GM12878 (cell line): ENCODE measurements around the gene KDELR1. TPM values are rescaled to one million over a fixed set of nuclear protein-coding genes. Genes with fewer than 3 reads are reported as not detected.

Experiments used
- ATAC-seq: fragments of 200-7000 bp; cut with Tn5 transposase; 3 replicates; pipeline ENCODE4 v1.9.1; 2020; ENCODE audit warnings: mild to moderate bottlenecking, moderate library complexity
- BruUV-seq: library from RNA; stranded (reverse); fragments of 400-500 nt; replicated peaks from 2 replicates; lab custom pipeline; 2021; lab: Mats Ljungman, UMichigan
- CTCF ChIA-PET: fragments of 300-600 bp; sonication (Branson Sonifier 250); formaldehyde crosslinking; extraction: SDS; loops from one replicate; lab custom pipeline; 2021; ENCODE audit warnings: inconsistent platforms; lab: Yijun Ruan, JAX
- POLR2A ChIA-PET: fragments of 350-600 bp; formaldehyde crosslinking; extraction: SDS; loops from one replicate; lab custom pipeline; 2021; ENCODE audit warnings: inconsistent platforms; lab: Charles Lee
- RAD21 ChIA-PET: fragments of 300-600 bp; sonication (Branson Sonifier 250); formaldehyde crosslinking; loops from one replicate; lab custom pipeline; 2023; ENCODE audit warnings: antibody characterized with exemption; ENCODE audit not compliant: unreplicated experiment; lab: Charles Lee
- SMC1A ChIA-PET: fragments of 300-600 bp; sonication (Branson Sonifier 250); formaldehyde crosslinking; loops from one replicate; lab custom pipeline; 2023; ENCODE audit not compliant: unreplicated experiment, uncharacterized antibody; lab: Charles Lee
- DNase-seq: peaks from one replicate; pipeline ENCODE4 v3.0.0-alpha.2; 2011; ENCODE audit warnings: low read depth, low spot score
- FAIRE-seq: peaks from 3 replicates; lab custom pipeline; 2011; peaks lifted over from hg19 to GRCh38; lab: Jason Lieb, UNC
- H2AFZ ChIP-seq: 2 replicates; pipeline ENCODE4 v1.6.0; 2011; ENCODE audit warnings: low read depth, low read length, control low read depth; ENCODE audit not compliant: control insufficient read depth
- H3K27ac ChIP-seq: 2 replicates; pipeline ENCODE4 v1.5.1; 2011; ENCODE audit warnings: control low read depth; ENCODE audit not compliant: control insufficient read depth, insufficient read depth
- H3K27me3 ChIP-seq, 2 experiments: replicated peaks in 1 of 2; 2 replicates each; pipeline versions ENCODE4 v1.6.0 to v1.6.1; 2011; ENCODE audit warnings: low read length in 1 of 2; ENCODE audit not compliant: control insufficient read depth in 2 of 2, insufficient read depth in 2 of 2
- H3K36me3 ChIP-seq, 2 experiments: 2 replicates each; pipeline ENCODE4 v1.5.1; 2011; ENCODE audit warnings: low read length in 1 of 2; ENCODE audit not compliant: control insufficient read depth in 2 of 2, insufficient read depth in 2 of 2
- H3K4me1 ChIP-seq: 2 replicates; pipeline ENCODE4 v1.6.1; 2011; ENCODE audit warnings: mild to moderate bottlenecking, low read length, moderate library complexity, mixed read lengths; ENCODE audit not compliant: control insufficient read depth, insufficient read depth
- H3K4me2 ChIP-seq: 2 replicates; pipeline ENCODE4 v1.6.0; 2011; ENCODE audit warnings: control low read depth; ENCODE audit not compliant: control insufficient read depth, insufficient read depth
- H3K4me3 ChIP-seq: fragments of 200-600 bp; sonication (generic); 2 replicates; pipeline ENCODE4 v1.5.1; 2016
- H3K79me2 ChIP-seq: 2 replicates; pipeline ENCODE4 v1.6.0; 2011; ENCODE audit warnings: low read length; ENCODE audit not compliant: control insufficient read depth, insufficient read depth
- H3K9ac ChIP-seq: 2 replicates; pipeline ENCODE4 v1.8.0; 2011; ENCODE audit warnings: low read length, control low read depth, mixed read lengths; ENCODE audit not compliant: control insufficient read depth, insufficient read depth
- H3K9me3 ChIP-seq: replicated peaks from 3 replicates; pipeline ENCODE4 v1.5.1; 2011; ENCODE audit warnings: mild to moderate bottlenecking, low read length; ENCODE audit not compliant: control insufficient read depth, insufficient read depth
- H4K20me1 ChIP-seq: 2 replicates; pipeline ENCODE4 v1.6.0; 2011; ENCODE audit not compliant: control insufficient read depth, insufficient read depth
- EP300 ChIP-seq, 2 experiments: fragments of 150-350 bp in 1 of 2; IDR thresholded peaks; 2 replicates each; pipeline ENCODE4 v1.6.1; 2011 to 2012; ENCODE audit warnings: low read depth in 2 of 2, low read length in 2 of 2, borderline replicate concordance in 1 of 2, improper control_type of control experiment in 1 of 2, inconsistent platforms in 1 of 2; ENCODE audit not compliant: control insufficient read depth in 1 of 2
- HDAC6 ChIP-seq: fragments of 200-600 bp; sonication (generic); IDR thresholded peaks from one replicate; pipeline ENCODE4 v1.8.0; 2017; ENCODE audit warnings: antibody characterized with exemption; ENCODE audit not compliant: unreplicated experiment
- MTA3 ChIP-seq: IDR thresholded peaks from 2 replicates; pipeline ENCODE4 v1.6.1; 2012; ENCODE audit warnings: low read length, inconsistent platforms, borderline replicate concordance
- NR2F1 ChIP-seq: fragments of 450-650 bp; conservative IDR thresholded peaks from 2 replicates; pipeline ENCODE4 v1.6.1; 2017; ENCODE audit warnings: mild to moderate bottlenecking
- PAX8 ChIP-seq: fragments of 450-650 bp; IDR thresholded peaks from 2 replicates; pipeline ENCODE4 v1.6.1; 2017; ENCODE audit warnings: mild to moderate bottlenecking, moderate library complexity
- PBX3 ChIP-seq: IDR thresholded peaks from 2 replicates; pipeline ENCODE4 v1.6.1; 2011; ENCODE audit warnings: mild to moderate bottlenecking, low read depth, low read length, moderate library complexity; ENCODE audit not compliant: insufficient replicate concordance
- PML ChIP-seq: IDR thresholded peaks from 2 replicates; pipeline ENCODE4 v1.6.1; 2012; ENCODE audit warnings: low read length, inconsistent platforms
- RUNX3 ChIP-seq: IDR thresholded peaks from 2 replicates; pipeline ENCODE4 v1.6.1; 2012; ENCODE audit warnings: low read length, inconsistent platforms
- SIX5 ChIP-seq: IDR thresholded peaks from 2 replicates; pipeline ENCODE4 v1.6.1; 2011; ENCODE audit warnings: mild to moderate bottlenecking, low read depth, low read length, moderate library complexity; ENCODE audit not compliant: severe bottlenecking
- ZZZ3 ChIP-seq: IDR thresholded peaks from 2 replicates; pipeline ENCODE4 v1.6.1; 2011; ENCODE audit warnings: low read depth; ENCODE audit not compliant: control insufficient read depth, insufficient read length
- WGBS: methylation state at CpG from one replicate; pipeline ENCODE4 v1.1.6; 2016; ENCODE audit warnings: low lambda C conversion rate; ENCODE audit not compliant: insufficient replicate concordance, insufficient coverage; ENCODE audit errors: missing lambda C conversion rate; 5-methylcytosine and 5-hydroxymethylcytosine counted together
- in situ Hi-C: fragments of 300-500 bp; cut with MboI; formaldehyde crosslinking; loops from 9 replicates; pipeline ENCODE4 v1.14.3; 2018; ENCODE audit warnings: mixed read lengths
- intact Hi-C: fragments of 100-400 bp; cut with micrococcal nuclease; formaldehyde crosslinking; loops from one replicate; pipeline ENCODE4 v1.14.2; 2022; ENCODE audit not compliant: unreplicated experiment
- polyA plus RNA-seq, 11 experiments: library from polyadenylated mRNA; depleted of rRNA in 4 of 11; unstranded in 6 of 11; stranded (reverse) in 5 of 11; fragments of >200 nt; fragmentation: Nextera tagmentation in 4 of 11; fragmentation: Illumina TruSeq in 1 of 11; extraction: Ambion mirVana in 4 of 11; extraction: Trizol in 1 of 11; gene quantifications; 1 replicate in 1 of 11; 2 replicates in 10 of 11; pipeline versions ENCODE4 v1.2.1 to v1.2.3, GENCODE V29; 2011 to 2016; ENCODE audit warnings: inconsistent platforms in 2 of 11, missing spikeins in 2 of 11, low read depth in 1 of 11
- total RNA-seq, 4 experiments: library from RNA; depleted of rRNA in 3 of 4; stranded (reverse); fragments of >200 nt in 3 of 4; fragmentation: Illumina TruSeq in 1 of 4; extraction: Trizol in 1 of 4; gene quantifications; 2 replicates each; pipeline versions ENCODE4 v1.2.1 to v1.2.3, GENCODE V29; 2013 to 2021

The KDELR1 gene
- total and polyA plus RNA-seq, 10 of the 15 experiments (the other 5 are each of a cell fraction or from before 2014, with no cell fraction given) = 2.3 to 71.0 (median 45.2) TPM

- H3K9me3 ChIP-seq = no peaks in the 10 kb centered on the region
- no peak overlapping the region for H3K27ac ChIP-seq
- DNase-seq (no peak), ATAC-seq (peak; percentile 48), FAIRE-seq (no peak)
- H3K4me1 ChIP-seq = peaks cover 11% of the 10 kb centered on the region
- peaks cover 3 to 5% of the 10 kb centered on the region in 2 experiments; a peak in 3 of 4 replicates for H3K27me3 ChIP-seq
- in situ Hi-C loops = no loop called here
- H4K20me1 ChIP-seq = no peaks in the 10 kb centered on the region
- no peak overlapping the region for H3K4me3 ChIP-seq
- H3K36me3 ChIP-seq = no peaks in the 10 kb centered on the region
- no peak overlapping the region for H3K9ac ChIP-seq
- no peak overlapping the region; the same call in 1 of the 2 replicates for H3K4me2 ChIP-seq
- RAD21 ChIA-PET = no interaction called here
- no peaks in the 10 kb centered on the region for H3K79me2 ChIP-seq
- 39% methylated on average over 14 of the region's 14 CpGs for WGBS
- no TSS peak for BruUV-seq
- TF ChIP-seq EP300 (IDR thresholded peaks at IDR 0.05; ENCODE audit: borderline replicate concordance in 1 of 2, control insufficient read depth in 1 of 2, low read depth in 2 of 2, low read length in 2 of 2) (no peak), ZZZ3 (no peak), SIX5 (peak; percentile 61), PML (no peak), HDAC6 (no peak), RUNX3 (peak; percentile 58), NR2F1 (no peak), PBX3 (no peak), PAX8 (no peak), MTA3 (no peak)
- POLR2A ChIA-PET = interaction anchor here (0.8 to 1.3 kb wide), 2 partner anchors 9 to 37 kb away, joined by 3 read pairs; partner anchors contain the start of gene KDELR1
- intact Hi-C loops = no loop called here
- CTCF ChIA-PET = interaction anchor here (0.6 to 2.7 kb wide), 2 partner anchors 9 to 201 kb away, joined by 3 to 17 read pairs; partner anchors contain the start of gene KDELR1
- peak overlapping the region; percentile 28; the same call in 1 of the 2 replicates for H2AFZ ChIP-seq
- SMC1A ChIA-PET = no interaction called here
Observed at GRCh38 chr19:48400018-48400742, 8.8 kb upstream of the KDELR1 start.
